Measurements from ENCODE around the gene CACNA1S. TPM values are rescaled to one million over a fixed set of nuclear protein-coding genes. Genes with fewer than 3 reads are reported as not detected.

Gene CACNA1S
- total RNA-seq, 1 experiment from 2014 or later, result not detected

DNA sequence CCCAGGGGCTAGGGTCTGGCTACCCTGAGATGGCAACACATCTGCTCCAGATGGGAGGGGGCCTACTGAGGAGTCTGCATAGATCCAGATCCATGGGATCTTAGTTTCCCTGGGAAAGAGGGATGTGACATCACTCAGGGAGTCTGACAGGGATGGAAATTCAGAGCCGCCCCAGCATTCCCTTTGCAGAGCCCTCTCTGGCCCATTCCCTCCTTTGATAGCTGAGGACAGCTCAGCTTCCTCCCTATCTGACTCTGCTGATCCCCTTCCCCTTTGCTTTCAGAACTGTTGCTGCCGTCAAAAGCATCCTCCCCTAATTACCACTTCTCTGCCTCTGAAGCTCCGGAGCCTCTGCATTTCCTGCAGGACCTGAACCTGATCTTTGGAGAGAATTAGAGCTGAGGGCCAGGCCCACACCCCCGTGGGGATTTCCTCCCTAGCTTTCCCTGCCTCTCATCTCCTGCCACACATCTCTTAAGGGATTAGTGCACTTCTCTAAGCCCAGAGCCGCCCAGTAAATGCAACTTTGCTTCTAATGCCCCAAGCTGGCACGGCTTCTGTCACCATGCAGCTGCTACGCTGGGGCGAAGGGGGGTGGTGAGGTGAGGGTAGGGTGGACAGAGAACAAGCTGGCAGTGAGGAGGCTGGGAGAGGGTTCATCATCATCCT is 24.3 kb upstream of the CACNA1S start:
- Histone ChIP-seq H3K4me1 (ENCODE audit: control insufficient read depth, insufficient read depth, low read length) (no peaks in the 10 kb centered on the region), H3K27ac (ENCODE audit: low read length) (no peak overlapping the region), H3K9me3 (ENCODE audit: control insufficient read depth, insufficient read depth, low read depth, low read length) (no peaks in the 10 kb centered on the region), H3K4me3 (ENCODE audit: low read depth in 2 of 2, low read length in 2 of 2) (no peak overlapping the region), H3K36me3 (ENCODE audit: control insufficient read depth, insufficient read depth, low read length) (no peaks in the 10 kb centered on the region; the same call in 1 of the 2 replicates), H3K27me3 (ENCODE audit: control insufficient read depth, insufficient read depth, low read length) (no peaks in the 10 kb centered on the region)
- ATAC-seq (no peak), DNase-seq (ENCODE audit: low read depth, low spot score) (no peak)
- intact Hi-C loops (cut with micrococcal nuclease; ENCODE audit: unreplicated experiment), result no loop called here
- BruUV-seq (replicated peaks), result no TSS peak
- POLR2A ChIA-PET, result interaction anchor here (0.5 kb wide), 1 partner anchor 509 kb away, joined by 3 read pairs; no protein-coding TSS in a partner anchor
- TF ChIP-seq POLR2AphosphoS5 (IDR thresholded peaks at IDR 0.05; ENCODE audit: low read depth, low read length), result no peak
- TF ChIP-seq SIN3A (IDR thresholded peaks at IDR 0.05; ENCODE audit: borderline replicate concordance, insufficient read depth, low read depth, low read length), result no peak
- TF ChIP-seq, protein P1, sequence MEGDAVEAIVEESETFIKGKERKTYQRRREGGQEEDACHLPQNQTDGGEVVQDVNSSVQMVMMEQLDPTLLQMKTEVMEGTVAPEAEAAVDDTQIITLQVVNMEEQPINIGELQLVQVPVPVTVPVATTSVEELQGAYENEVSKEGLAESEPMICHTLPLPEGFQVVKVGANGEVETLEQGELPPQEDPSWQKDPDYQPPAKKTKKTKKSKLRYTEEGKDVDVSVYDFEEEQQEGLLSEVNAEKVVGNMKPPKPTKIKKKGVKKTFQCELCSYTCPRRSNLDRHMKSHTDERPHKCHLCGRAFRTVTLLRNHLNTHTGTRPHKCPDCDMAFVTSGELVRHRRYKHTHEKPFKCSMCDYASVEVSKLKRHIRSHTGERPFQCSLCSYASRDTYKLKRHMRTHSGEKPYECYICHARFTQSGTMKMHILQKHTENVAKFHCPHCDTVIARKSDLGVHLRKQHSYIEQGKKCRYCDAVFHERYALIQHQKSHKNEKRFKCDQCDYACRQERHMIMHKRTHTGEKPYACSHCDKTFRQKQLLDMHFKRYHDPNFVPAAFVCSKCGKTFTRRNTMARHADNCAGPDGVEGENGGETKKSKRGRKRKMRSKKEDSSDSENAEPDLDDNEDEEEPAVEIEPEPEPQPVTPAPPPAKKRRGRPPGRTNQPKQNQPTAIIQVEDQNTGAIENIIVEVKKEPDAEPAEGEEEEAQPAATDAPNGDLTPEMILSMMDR (IDR thresholded peaks at IDR 0.05), result no peak
- TF ChIP-seq, protein P2, sequence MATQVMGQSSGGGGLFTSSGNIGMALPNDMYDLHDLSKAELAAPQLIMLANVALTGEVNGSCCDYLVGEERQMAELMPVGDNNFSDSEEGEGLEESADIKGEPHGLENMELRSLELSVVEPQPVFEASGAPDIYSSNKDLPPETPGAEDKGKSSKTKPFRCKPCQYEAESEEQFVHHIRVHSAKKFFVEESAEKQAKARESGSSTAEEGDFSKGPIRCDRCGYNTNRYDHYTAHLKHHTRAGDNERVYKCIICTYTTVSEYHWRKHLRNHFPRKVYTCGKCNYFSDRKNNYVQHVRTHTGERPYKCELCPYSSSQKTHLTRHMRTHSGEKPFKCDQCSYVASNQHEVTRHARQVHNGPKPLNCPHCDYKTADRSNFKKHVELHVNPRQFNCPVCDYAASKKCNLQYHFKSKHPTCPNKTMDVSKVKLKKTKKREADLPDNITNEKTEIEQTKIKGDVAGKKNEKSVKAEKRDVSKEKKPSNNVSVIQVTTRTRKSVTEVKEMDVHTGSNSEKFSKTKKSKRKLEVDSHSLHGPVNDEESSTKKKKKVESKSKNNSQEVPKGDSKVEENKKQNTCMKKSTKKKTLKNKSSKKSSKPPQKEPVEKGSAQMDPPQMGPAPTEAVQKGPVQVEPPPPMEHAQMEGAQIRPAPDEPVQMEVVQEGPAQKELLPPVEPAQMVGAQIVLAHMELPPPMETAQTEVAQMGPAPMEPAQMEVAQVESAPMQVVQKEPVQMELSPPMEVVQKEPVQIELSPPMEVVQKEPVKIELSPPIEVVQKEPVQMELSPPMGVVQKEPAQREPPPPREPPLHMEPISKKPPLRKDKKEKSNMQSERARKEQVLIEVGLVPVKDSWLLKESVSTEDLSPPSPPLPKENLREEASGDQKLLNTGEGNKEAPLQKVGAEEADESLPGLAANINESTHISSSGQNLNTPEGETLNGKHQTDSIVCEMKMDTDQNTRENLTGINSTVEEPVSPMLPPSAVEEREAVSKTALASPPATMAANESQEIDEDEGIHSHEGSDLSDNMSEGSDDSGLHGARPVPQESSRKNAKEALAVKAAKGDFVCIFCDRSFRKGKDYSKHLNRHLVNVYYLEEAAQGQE (IDR thresholded peaks at IDR 0.05; ENCODE audit: insufficient read depth in 1 of 2, low read depth in 2 of 2, low read length in 1 of 2), result no peak
- TF ChIP-seq TCF7L2 (IDR thresholded peaks at IDR 0.05; ENCODE audit: low read depth, low read length), result no peak
- in situ Hi-C loops (cut with HindIII; ENCODE audit: low pct_unique_long_range_greater_than_20kb, low sequenced_read_pairs), result no loop called here
- CTCF ChIA-PET, result interaction anchor here (0.6 kb wide), 1 partner anchor 64 kb away, joined by 8 read pairs; no protein-coding TSS in a partner anchor

DNA sequence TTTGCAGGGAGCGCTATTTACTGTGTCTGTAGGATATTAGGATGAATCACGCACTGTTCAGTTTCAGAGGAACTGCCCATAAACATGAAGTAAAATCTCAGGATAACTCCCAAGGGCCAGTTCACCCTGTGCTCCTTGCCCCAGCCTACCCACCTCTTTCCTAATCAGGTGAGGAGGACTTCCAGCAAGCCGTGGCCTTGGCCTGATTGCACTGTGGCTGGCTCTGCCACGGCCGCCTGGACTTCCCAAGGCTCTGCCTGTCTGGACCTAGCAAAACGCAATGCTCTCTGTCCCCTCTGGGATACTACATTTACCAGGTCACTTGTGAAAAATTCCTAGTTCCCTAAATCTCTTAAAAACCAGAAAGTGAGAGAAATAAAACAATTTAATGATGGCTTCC is 22.2 kb upstream of the CACNA1S start:
- ATAC-seq (no peak), DNase-seq (ENCODE audit: low read depth, low spot score) (no peak)
- Histone ChIP-seq H3K27ac (ENCODE audit: low read length) (no peak overlapping the region), H3K4me1 (ENCODE audit: control insufficient read depth, insufficient read depth, low read length) (no peaks in the 10 kb centered on the region), H3K36me3 (ENCODE audit: control insufficient read depth, insufficient read depth, low read length) (no peaks in the 10 kb centered on the region; the same call in 1 of the 2 replicates), H3K4me3 (ENCODE audit: low read depth in 2 of 2, low read length in 2 of 2) (no peak overlapping the region), H3K27me3 (ENCODE audit: control insufficient read depth, insufficient read depth, low read length) (no peaks in the 10 kb centered on the region), H3K9me3 (ENCODE audit: control insufficient read depth, insufficient read depth, low read depth, low read length) (no peaks in the 10 kb centered on the region)
- in situ Hi-C loops (cut with HindIII; ENCODE audit: low pct_unique_long_range_greater_than_20kb, low sequenced_read_pairs) (no loop called here), intact Hi-C loops (cut with micrococcal nuclease; ENCODE audit: unreplicated experiment) (no loop called here)
- ChIA-PET CTCF (no interaction called here), POLR2A (no interaction called here)
- TF ChIP-seq, protein P2 (IDR thresholded peaks at IDR 0.05; ENCODE audit: insufficient read depth in 1 of 2, low read depth in 2 of 2, low read length in 1 of 2), result no peak
- TF ChIP-seq POLR2AphosphoS5 (IDR thresholded peaks at IDR 0.05; ENCODE audit: low read depth, low read length), result no peak
- TF ChIP-seq, protein P1 (IDR thresholded peaks at IDR 0.05), result no peak
- no peak for TF ChIP-seq SIN3A (IDR thresholded peaks at IDR 0.05; ENCODE audit: borderline replicate concordance, insufficient read depth, low read depth, low read length)
- no peak for TF ChIP-seq TCF7L2 (IDR thresholded peaks at IDR 0.05; ENCODE audit: low read depth, low read length)
- no TSS peak for BruUV-seq (replicated peaks)

All from Panc1 (cell line).